Measurements from ENCODE around the gene HEMK1. TPM values are rescaled to one million over a fixed set of nuclear protein-coding genes. Genes with fewer than 3 reads are reported as not detected.

The HEMK1 gene
- total and polyA plus RNA-seq, 2 donors (not counting 1 experiment from before 2014, with no cell fraction given), result 34.2 to 43.0 TPM

- CTCF ChIA-PET, result interaction anchor here (0.6 to 1.6 kb wide), 2 partner anchors 12 to 14 kb away, joined by 3 to 7 read pairs; no protein-coding TSS in a partner anchor
- ATAC-seq (ENCODE audit: low read depth), result no peak
Measured at GRCh38 chr3:50557106-50557505, 12.2 kb upstream of the HEMK1 start.

GRCh38 chr3:50557915-50558314 lies 11.4 kb upstream of the HEMK1 start:
- no peak overlapping the region for H3K9ac ChIP-seq (ENCODE audit: low read length)
- Mint-ChIP-seq H3K27ac (no peak overlapping the region), H3K4me1 (no peaks in the 10 kb centered on the region), H3K9me3 (ENCODE audit: insufficient read depth) (no peaks in the 10 kb centered on the region), H3K27me3 (no peaks in the 10 kb centered on the region), H3K4me3 (no peak overlapping the region)
- ChIA-PET CTCF (interaction anchor here (1.6 kb wide), 1 partner anchor 15 kb away, joined by 7 read pairs; no protein-coding TSS in a partner anchor), POLR2A (no interaction called here)
- no peaks in the 10 kb centered on the region for H3K36me3 ChIP-seq (replicated peaks in 1 of 2; ENCODE audit: control extremely low read depth in 1 of 2, control insufficient read depth in 1 of 2, extremely low read depth in 1 of 2, insufficient read depth in 2 of 2, low read length in 1 of 2)
- intact Hi-C loops (cut with micrococcal nuclease), result no loop called here
- ATAC-seq (ENCODE audit: low read depth) (no peak), DNase-seq (no peak)
- no peaks in the 10 kb centered on the region for H3K9me3 ChIP-seq (ENCODE audit: control extremely low read depth in 1 of 3, control insufficient read depth in 2 of 3, insufficient read depth in 1 of 3, low read length in 2 of 3)
- TF ChIP-seq CTCF (IDR thresholded peaks at IDR 0.05), result no peak
- TF ChIP-seq EZH2 (IDR thresholded peaks at IDR 0.05; ENCODE audit: borderline replicate concordance, insufficient read depth, low read depth, low read length, poor library complexity, severe bottlenecking), result no peak
- no peaks in the 10 kb centered on the region for H3K4me1 ChIP-seq (ENCODE audit: control insufficient read depth in 2 of 2, insufficient read depth in 2 of 2, low read length in 2 of 2)
- H3K4me3 ChIP-seq (ENCODE audit: control extremely low read depth in 1 of 5, extremely low read depth in 1 of 5, insufficient read depth in 1 of 5, low read depth in 2 of 5, low read length in 4 of 5), result no peak overlapping the region
- no peaks in the 10 kb centered on the region for H4K20me1 ChIP-seq (ENCODE audit: control insufficient read depth, insufficient read depth, low read length, poor library complexity, severe bottlenecking)
- H3K27ac ChIP-seq (ENCODE audit: low read length in 2 of 2), result no peak overlapping the region
- H2AFZ ChIP-seq (ENCODE audit: insufficient read depth, low read depth, low read length, poor library complexity, severe bottlenecking), result no peak overlapping the region
- no peaks in the 10 kb centered on the region for H3K27me3 ChIP-seq (replicated peaks in 1 of 4; ENCODE audit: control extremely low read depth in 1 of 4, control insufficient read depth in 3 of 4, insufficient read depth in 4 of 4, low read length in 3 of 4)
- no peak overlapping the region for H3K4me2 ChIP-seq (replicated peaks; ENCODE audit: low read depth, low read length, poor library complexity, severe bottlenecking)
- WGBS (ENCODE audit: insufficient coverage), result 89% methylated on average over 6 of the region's 7 CpGs
- no peaks in the 10 kb centered on the region for H3K79me2 ChIP-seq (ENCODE audit: control insufficient read depth, insufficient read depth, low read length)

More at GRCh38 chr3:50557106-50557505, 12.2 kb upstream of the HEMK1 start:
- Histone ChIP-seq H3K4me1 (ENCODE audit: control insufficient read depth in 2 of 2, insufficient read depth in 2 of 2, low read length in 2 of 2) (no peaks in the 10 kb centered on the region), H3K36me3 (replicated peaks in 1 of 2; ENCODE audit: control extremely low read depth in 1 of 2, control insufficient read depth in 1 of 2, extremely low read depth in 1 of 2, insufficient read depth in 2 of 2, low read length in 1 of 2) (no peaks in the 10 kb centered on the region), H4K20me1 (ENCODE audit: control insufficient read depth, insufficient read depth, low read length, poor library complexity, severe bottlenecking) (no peaks in the 10 kb centered on the region), H3K27ac (ENCODE audit: low read length in 2 of 2) (no peak overlapping the region), H3K4me3 (ENCODE audit: control extremely low read depth in 1 of 5, extremely low read depth in 1 of 5, insufficient read depth in 1 of 5, low read depth in 2 of 5, low read length in 4 of 5) (no peak overlapping the region), H3K27me3 (replicated peaks in 1 of 4; ENCODE audit: control extremely low read depth in 1 of 4, control insufficient read depth in 3 of 4, insufficient read depth in 4 of 4, low read length in 3 of 4) (no peaks in the 10 kb centered on the region), H3K4me2 (replicated peaks; ENCODE audit: low read depth, low read length, poor library complexity, severe bottlenecking) (no peak overlapping the region), H2AFZ (ENCODE audit: insufficient read depth, low read depth, low read length, poor library complexity, severe bottlenecking) (no peak overlapping the region), H3K9ac (ENCODE audit: low read length) (no peak overlapping the region), H3K79me2 (ENCODE audit: control insufficient read depth, insufficient read depth, low read length) (no peaks in the 10 kb centered on the region), H3K9me3 (ENCODE audit: control extremely low read depth in 1 of 3, control insufficient read depth in 2 of 3, insufficient read depth in 1 of 3, low read length in 2 of 3) (no peaks in the 10 kb centered on the region)
- DNase-seq, result no peak
- Mint-ChIP-seq H3K27ac (no peak overlapping the region), H3K9me3 (ENCODE audit: insufficient read depth) (no peaks in the 10 kb centered on the region), H3K27me3 (no peaks in the 10 kb centered on the region), H3K4me1 (no peaks in the 10 kb centered on the region), H3K4me3 (no peak overlapping the region)
- no peak for TF ChIP-seq EZH2 (IDR thresholded peaks at IDR 0.05; ENCODE audit: borderline replicate concordance, insufficient read depth, low read depth, low read length, poor library complexity, severe bottlenecking)
- no peak for TF ChIP-seq CTCF (IDR thresholded peaks at IDR 0.05)
- 65% methylated on average over 6 of the region's 8 CpGs for WGBS (ENCODE audit: insufficient coverage)
- POLR2A ChIA-PET, result no interaction called here
- intact Hi-C loops (cut with micrococcal nuclease), result no loop called here

Measured in B cell (primary cell).